ENCODE data around the gene MNX1. TPM values are rescaled to one million over a fixed set of nuclear protein-coding genes. Genes with fewer than 3 reads are reported as not detected.

MNX1 gene
- total RNA-seq, 2 donors from 2014 or later, result 15.9 to 20.4 TPM

- no peak for DNase-seq
- no peak for ATAC-seq
- intact Hi-C loops (cut with DNase I, micrococcal nuclease), result no loop called here
Observed at GRCh38 chr7:157006829-157007469, 3.5 kb downstream of the MNX1 start.

- ATAC-seq (peak; percentile 32), DNase-seq (peak; percentile 72 to 77)
- intact Hi-C loops (cut with DNase I, micrococcal nuclease), result no loop called here
Observed at GRCh38 chr7:157006205-157006747, 4.2 kb downstream of the MNX1 start.

GRCh38 chr7:157005456-157006204, 4.8 kb downstream of the MNX1 start:
- intact Hi-C loops (cut with DNase I, micrococcal nuclease), result no loop called here
- ATAC-seq, result no peak
- no peak for DNase-seq

GRCh38 chr7:157004521-157005455, 5.7 kb downstream of the MNX1 start:
- DNase-seq (no peak), ATAC-seq (no peak)
- intact Hi-C loops (cut with DNase I, micrococcal nuclease), result no loop called here

DNA sequence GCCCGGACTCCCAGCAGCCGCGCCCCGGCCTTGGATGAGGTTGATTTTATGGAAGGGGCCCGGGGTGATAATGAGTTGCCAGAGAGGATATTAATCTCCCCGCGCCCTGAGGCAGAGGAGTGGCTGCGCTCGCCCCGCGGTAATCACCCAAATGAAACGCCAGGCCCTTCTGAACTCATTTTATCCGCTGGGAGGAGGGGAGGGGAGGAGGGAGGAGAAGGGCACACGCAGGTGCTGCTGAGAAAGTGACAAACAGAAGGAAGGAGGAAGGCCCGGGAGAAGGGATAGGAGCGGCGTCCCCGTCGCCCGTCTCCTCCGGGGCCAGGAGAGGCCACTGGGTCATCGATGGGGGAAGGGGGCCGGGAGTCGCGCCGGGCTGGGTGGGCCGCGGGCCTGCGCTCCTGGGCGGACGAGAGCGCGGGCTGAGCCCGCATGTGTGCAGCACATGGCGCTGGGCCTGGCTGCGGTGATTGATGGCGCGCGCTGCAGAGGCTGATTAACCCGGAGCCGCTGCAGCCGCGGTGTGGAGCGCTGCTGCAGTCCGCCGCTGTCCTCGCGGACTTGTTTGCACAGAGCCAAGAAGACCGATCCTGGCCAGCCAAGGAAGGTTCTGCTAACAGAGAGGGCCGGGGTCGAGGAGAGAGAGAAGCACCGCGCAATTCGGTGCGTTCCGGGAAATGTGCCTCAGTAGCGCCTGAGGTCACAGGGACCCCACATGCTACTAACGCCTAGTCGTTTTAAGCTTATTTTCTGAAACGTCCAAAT, 6.5 kb downstream of the MNX1 start:
- DNase-seq, result peak; percentile 84 to 87
- intact Hi-C loops (cut with DNase I, micrococcal nuclease), result no loop called here
- peak; percentile 62 for ATAC-seq

- no peak for DNase-seq
- intact Hi-C loops (cut with DNase I, micrococcal nuclease), result no loop called here
- ATAC-seq, result no peak
Observed at GRCh38 chr7:157003445-157003755, 7.1 kb downstream of the MNX1 start.

GRCh38 chr7:157002819-157003421, 7.5 kb downstream of the MNX1 start:
- intact Hi-C loops (cut with DNase I, micrococcal nuclease), result no loop called here
- no peak for ATAC-seq
- DNase-seq, result peak in 1 of 2 donors; percentile 26

- intact Hi-C loops (cut with DNase I, micrococcal nuclease), result no loop called here
- DNase-seq (no peak), ATAC-seq (no peak)
Observed at GRCh38 chr7:157001920-157002818, 8.3 kb downstream of the MNX1 start.

DNA sequence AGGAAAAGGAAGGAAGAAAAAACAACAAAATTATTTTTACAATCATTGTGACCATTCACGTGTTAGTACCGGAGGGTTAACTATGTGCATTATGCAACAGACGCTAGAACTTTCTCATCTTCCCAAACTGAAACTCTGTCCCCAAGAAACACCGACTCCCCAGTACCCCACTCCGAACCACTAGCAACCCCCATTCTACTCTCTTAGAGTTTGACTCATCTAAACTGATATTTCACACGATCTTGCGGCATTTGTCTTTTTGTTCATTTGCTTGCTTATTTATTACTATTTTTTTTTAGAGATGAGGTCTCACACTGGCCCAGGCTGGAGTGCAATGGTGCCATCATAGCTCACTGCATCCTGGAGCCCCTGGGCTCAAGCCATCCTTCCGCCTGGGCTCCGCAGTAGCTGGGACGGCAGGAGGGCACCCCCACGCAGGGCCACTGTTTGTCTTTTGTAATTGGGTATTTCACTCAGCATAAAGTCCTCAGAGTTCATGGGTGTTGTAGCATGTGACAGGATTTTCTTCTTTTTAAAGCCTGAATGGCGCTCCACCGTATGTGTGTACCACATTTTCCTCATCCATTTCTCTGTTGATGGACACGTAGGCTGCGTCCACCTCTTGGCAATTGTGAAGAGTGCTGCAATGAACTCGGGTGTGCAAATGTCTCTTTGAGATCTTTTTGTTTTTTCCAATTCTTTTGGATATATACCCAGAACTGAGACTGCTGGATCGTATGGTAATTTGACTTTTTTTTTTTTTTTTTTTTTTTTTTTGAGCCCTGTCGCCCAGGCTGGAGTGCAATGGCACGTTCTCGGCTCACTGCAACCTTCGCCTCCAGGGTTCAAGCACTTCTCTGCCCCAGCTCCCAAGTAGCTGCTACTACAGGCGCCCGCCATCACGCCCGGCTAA, 9.5 kb downstream of the MNX1 start:
- DNase-seq (no peak), ATAC-seq (peak; percentile 17)
- intact Hi-C loops (cut with DNase I, micrococcal nuclease), result no loop called here

DNA sequence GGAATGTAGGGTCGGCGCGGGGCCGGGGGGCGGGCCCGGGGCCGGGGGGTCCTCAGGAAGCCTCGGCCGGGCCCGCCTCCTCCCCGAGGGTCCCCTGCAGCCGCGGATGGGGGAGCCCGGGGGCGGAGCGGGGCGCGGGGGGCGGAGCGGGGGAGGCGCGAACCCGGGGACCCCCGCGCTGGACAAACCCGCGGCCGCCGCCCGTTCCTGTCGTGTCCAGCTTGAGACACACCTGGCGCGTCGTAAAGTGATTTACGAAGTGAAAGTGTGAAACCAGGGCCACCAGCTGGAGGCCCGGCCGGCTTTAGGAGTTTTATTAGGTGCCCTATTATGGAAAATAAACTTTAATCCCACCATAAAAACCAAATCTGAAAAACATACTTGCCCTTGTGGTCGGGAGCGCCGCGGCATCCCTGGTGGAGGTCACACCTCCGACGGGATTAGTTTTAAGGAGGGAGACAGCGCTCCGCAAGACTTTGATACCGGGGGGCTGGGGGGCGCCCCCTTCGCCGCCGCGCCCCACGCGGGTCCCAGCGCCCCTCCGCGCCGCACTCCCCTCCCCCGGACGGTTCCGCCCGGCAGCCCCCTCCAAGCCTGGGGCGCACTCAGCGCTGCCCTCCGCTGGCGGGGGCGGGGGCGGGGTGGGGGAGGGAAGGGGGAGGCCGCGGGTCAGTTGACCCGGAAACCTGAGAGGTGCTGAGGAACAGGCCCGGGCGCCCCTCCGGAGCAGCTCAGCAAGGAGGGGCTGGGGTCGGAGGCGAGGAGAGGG, 10.3 kb downstream of the MNX1 start:
- ATAC-seq, result peak; percentile 52
- DNase-seq, result peak; percentile 75
- intact Hi-C loops (cut with DNase I, micrococcal nuclease), result no loop called here

DNA sequence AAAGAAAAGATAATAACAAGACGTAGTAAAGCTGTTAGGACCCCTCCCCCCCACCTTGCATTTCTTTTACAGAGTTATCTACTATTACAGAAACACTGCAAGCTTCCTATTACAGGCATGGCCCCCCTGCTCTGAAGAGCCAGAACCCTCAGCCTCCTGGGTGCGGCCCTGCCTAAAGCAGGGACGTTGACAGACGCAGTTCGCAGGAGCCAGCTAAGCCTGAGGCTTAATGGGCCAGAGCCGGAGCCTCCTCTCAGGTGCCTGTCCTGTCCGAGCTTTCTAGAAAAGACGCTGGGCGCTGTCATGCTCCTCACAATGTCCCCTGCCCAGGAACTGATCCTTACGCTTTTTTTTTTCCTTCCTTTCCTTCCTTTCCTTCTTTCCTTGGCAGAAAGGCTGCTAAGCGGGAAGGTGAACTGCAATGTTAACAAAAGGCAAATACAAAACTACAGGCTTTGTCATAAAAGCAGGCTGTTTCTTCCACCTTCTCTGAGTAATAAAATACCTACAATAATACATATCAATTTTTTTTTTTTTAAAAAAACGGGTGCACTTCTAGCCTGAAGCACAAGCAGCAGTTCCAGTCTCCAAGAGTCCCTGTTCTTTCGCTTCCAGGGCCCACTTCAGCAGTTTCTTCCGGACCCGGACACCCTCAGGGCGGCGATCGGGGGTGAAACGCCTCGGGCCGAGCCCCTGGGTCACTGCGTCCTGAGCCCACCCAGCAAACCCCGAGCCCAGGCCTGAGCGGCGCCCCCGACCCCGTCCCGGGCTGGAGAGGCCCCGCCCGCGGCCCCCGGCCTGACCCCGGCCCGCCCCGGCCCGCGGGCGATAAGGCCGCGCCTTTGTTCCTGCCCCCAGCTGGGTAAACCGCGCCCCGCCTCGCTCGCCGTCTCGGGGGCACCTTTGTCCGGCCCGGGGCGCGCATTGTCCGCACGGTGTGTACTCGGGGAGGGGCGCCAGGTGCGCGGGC, 11.2 kb downstream of the MNX1 start:
- ATAC-seq (peak; percentile 55), DNase-seq (peak; percentile 56 to 67)
- intact Hi-C loops (cut with DNase I, micrococcal nuclease), result no loop called here

DNA sequence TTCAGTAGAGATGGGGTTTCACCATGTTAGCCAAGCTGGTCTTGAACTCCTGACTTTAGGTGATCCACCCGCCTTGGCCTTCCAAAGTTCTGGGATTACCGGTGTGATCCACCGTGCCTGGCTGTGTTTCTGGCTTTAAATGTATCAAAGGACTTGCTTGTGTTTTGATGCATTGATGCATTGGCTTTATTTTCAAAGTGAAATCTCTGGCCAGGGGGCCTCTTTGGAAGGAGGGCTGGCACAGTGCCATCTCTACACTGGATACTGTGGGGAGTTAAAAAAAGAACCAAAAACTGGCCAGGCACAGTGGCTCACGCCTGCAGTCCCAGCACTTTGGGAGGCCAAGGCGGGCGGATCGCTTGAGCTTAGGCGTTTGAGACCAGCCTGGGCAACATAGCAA, 16.0 kb downstream of the MNX1 start:
- intact Hi-C loops (cut with DNase I, micrococcal nuclease), result no loop called here
- ATAC-seq (no peak), DNase-seq (no peak)

DNA sequence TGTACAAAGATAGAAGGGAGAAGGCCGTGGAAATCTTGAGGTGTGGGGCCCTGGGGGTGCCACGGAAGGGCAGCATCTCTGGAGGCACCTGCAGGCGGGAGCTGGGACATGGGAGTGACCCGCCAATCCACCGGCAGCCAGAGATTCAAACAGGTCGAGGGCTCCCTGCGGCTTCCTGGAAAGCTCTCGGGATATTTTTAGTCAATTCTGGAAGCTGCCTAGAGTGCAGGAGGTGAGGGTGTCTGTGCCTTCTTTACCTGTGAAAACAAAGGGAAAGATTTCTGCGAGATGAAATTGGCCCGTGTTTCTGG, 16.6 kb downstream of the MNX1 start:
- DNase-seq, result no peak
- intact Hi-C loops (cut with DNase I, micrococcal nuclease), result no loop called here
- ATAC-seq, result no peak

DNA sequence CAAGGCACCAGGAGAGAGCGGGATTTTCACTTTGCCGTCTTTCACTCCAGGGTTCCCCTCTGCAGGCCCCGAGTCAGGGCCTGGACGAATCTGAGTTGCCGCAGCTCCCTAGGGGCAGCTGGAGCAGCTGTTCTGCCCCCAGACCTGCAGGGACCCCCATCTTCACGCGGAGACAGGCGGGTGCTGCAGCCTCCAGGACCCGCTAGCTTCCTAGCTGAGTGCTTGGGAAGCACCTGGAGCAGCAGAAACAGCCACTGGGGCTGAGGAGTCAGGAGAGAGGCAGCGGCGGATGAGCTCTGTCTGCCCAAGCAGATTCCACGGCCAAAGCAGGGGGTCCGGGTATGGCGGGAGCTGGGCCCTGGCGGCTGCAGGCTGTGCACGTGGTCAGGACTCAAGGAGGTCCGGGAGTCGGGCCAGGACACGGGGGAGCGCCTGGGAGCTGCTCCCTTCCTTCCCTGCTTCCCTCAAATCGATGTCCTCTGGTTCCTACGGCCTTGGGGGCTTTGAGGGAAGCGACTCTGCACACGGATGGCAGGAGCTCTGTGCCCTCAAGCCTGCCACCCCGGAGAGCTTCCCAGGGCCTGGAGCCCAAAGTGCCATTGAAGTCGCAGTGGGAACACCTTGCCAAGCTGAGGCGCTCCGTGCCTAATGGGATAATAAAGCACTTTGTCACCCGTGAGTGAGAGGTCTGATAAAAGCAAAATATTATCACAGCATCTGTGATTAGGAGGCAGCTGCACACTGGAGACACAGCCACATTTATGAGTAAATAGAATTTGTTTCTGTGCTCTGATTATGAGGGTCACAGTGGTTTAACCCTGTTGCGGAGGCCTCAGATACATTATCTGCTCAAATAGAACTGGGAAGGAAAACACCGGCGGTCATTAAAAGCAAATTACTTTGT, 17.2 kb downstream of the MNX1 start:
- intact Hi-C loops (cut with DNase I, micrococcal nuclease), result no loop called here
- ATAC-seq (no peak), DNase-seq (no peak)
